Measurements from ENCODE around the gene ZFP36. TPM values are rescaled to one million over a fixed set of nuclear protein-coding genes. Genes with fewer than 3 reads are reported as not detected.

ZFP36 gene
- total RNA-seq, 4 donors from 2014 or later: 280 to 924 (median 309) TPM

GRCh38 chr19:39433480-39434079, 26.9 kb downstream of the ZFP36 start:
- 96% methylated on average over 8 of the region's 8 CpGs; no CpG with 5 or more reads in 1 of the 2 donors for WGBS, 2 donors (ENCODE audit: low coverage in 1 of 2)
- H3K4me3 ChIP-seq: no peak overlapping the region
- H3K27me3 ChIP-seq: no peaks in the 10 kb centered on the region
- peaks cover 0 to 26% (median 10%) of the 10 kb centered on the region in 4 donors for H3K36me3 ChIP-seq
- in situ Hi-C loops (cut with MboI; ENCODE audit: low pct_ligation_motif_present in 1 of 4, low pct_unique_long_range_greater_than_20kb in 1 of 4, low sequenced_read_pairs in 3 of 4) (loop anchor here in 1 of 4 donors (25.0 kb wide), 1 partner anchor 104 kb away; the partner anchor contains the start of genes EID2 and EID2B), intact Hi-C loops (cut with DNase I; ENCODE audit: low total_unique reads) (no loop called here)
- H3K27ac ChIP-seq: peak overlapping the region in 1 of 4 donors; percentile 97
- peaks cover 20 to 43% (median 38%) of the 10 kb centered on the region in 4 donors for H3K4me1 ChIP-seq
- H3K9me3 ChIP-seq: no peaks in the 10 kb centered on the region
- no peak for DNase-seq
- TF ChIP-seq POLR2AphosphoS5 (IDR thresholded peaks at IDR 0.05) (no peak), POLR2A (IDR thresholded peaks at IDR 0.05) (no peak), EP300 (IDR thresholded peaks at IDR 0.05; ENCODE audit: low read depth) (no peak), CTCF (IDR thresholded peaks at IDR 0.05) (no peak)

- H3K9me3 ChIP-seq: no peaks in the 10 kb centered on the region
- intact Hi-C loops (cut with DNase I; ENCODE audit: low total_unique reads) (no loop called here), in situ Hi-C loops (cut with MboI; ENCODE audit: low pct_ligation_motif_present in 1 of 4, low pct_unique_long_range_greater_than_20kb in 1 of 4, low sequenced_read_pairs in 3 of 4) (loop anchor here in 1 of 4 donors (25.0 kb wide), 1 partner anchor 103 kb away; the partner anchor contains the start of genes EID2 and EID2B)
- peak overlapping the region in 3 of 4 donors; percentile 89 to 99 (median 92) for H3K4me3 ChIP-seq
- WGBS, 2 donors (ENCODE audit: low coverage in 1 of 2): 24 to 69% methylated on average over 4 to 10 of the region's 10 CpGs
- TF ChIP-seq EP300 (IDR thresholded peaks at IDR 0.05; ENCODE audit: low read depth): no peak
- TF ChIP-seq CTCF (IDR thresholded peaks at IDR 0.05): no peak
- no peak for TF ChIP-seq POLR2A (IDR thresholded peaks at IDR 0.05)
- no peak for TF ChIP-seq POLR2AphosphoS5 (IDR thresholded peaks at IDR 0.05)
- H3K36me3 ChIP-seq: peaks cover 0 to 26% (median 10%) of the 10 kb centered on the region in 4 donors
- H3K4me1 ChIP-seq: peaks cover 20 to 36% (median 30%) of the 10 kb centered on the region in 4 donors
- no peaks in the 10 kb centered on the region for H3K27me3 ChIP-seq
- H3K27ac ChIP-seq: peak overlapping the region; percentile 90 to 97 (median 92)
- DNase-seq: no peak
Observed at GRCh38 chr19:39434123-39435076, 27.8 kb downstream of the ZFP36 start.

- peak; percentile 99 for DNase-seq
- in situ Hi-C loops (cut with MboI; ENCODE audit: low pct_ligation_motif_present in 1 of 4, low pct_unique_long_range_greater_than_20kb in 1 of 4, low sequenced_read_pairs in 3 of 4) (loop anchor here in 1 of 4 donors (25.0 kb wide), 1 partner anchor 102 kb away; the partner anchor contains the start of genes EID2 and EID2B), intact Hi-C loops (cut with DNase I; ENCODE audit: low total_unique reads) (no loop called here)
- WGBS, 2 donors (ENCODE audit: low coverage in 1 of 2): 0 to 1% methylated on average over 13 to 54 of the region's 61 CpGs
- H3K9me3 ChIP-seq: no peaks in the 10 kb centered on the region
- peak within 1 kb of the TSS; percentile 87 to 99 (median 90) for H3K4me3 ChIP-seq
- TF ChIP-seq POLR2AphosphoS5 (IDR thresholded peaks at IDR 0.05) (peak; percentile 99 to 100 (median 99)), POLR2A (IDR thresholded peaks at IDR 0.05) (peak; percentile 99), CTCF (IDR thresholded peaks at IDR 0.05) (no peak), EP300 (IDR thresholded peaks at IDR 0.05; ENCODE audit: low read depth) (no peak)
- H3K4me1 ChIP-seq: peaks cover 20 to 38% (median 31%) of the 10 kb centered on the region in 4 donors
- H3K27me3 ChIP-seq: no peaks in the 10 kb centered on the region
- H3K36me3 ChIP-seq: peaks cover 0 to 26% (median 10%) of the 10 kb centered on the region in 4 donors
- H3K27ac ChIP-seq: peak within 1 kb of the TSS; percentile 90 to 97 (median 92)
Observed at GRCh38 chr19:39435499-39436349, 29.1 kb downstream of the ZFP36 start, which contains the start of gene RPS16. RPS16 (minus strand) TSS chr19:39435949; CDS start chr19:39435895, 54 bp downstream.
